HTERT RPE-1 (cell line): ENCODE measurements around the gene LMO1.

Experiments used
- in situ Hi-C: fragments of 300-500 bp; cut with MboI; formaldehyde crosslinking; loops from 4 replicates; pipeline ENCODE4 v1.14.3; 2020; ENCODE audit warnings: low sequenced_read_pairs

Gene LMO1

GRCh38 chr11:8266246-8267241 is 2.9 kb upstream of the LMO1 start:
- in situ Hi-C loops: no loop called here

- in situ Hi-C loops: no loop called here
These were observed 2.1 kb upstream of the LMO1 start for GRCh38 chr11:8265681-8266241.

- in situ Hi-C loops: no loop called here
These were observed 439 bp downstream of the LMO1 start for GRCh38 chr11:8263109-8263768.

GRCh38 chr11:8262552-8263108 is 1.0 kb downstream of the LMO1 start:
- in situ Hi-C loops: no loop called here

- in situ Hi-C loops: no loop called here
These were observed 1.6 kb downstream of the LMO1 start for GRCh38 chr11:8261921-8262551.

- in situ Hi-C loops: no loop called here
These were observed 2.4 kb downstream of the LMO1 start for GRCh38 chr11:8261291-8261690.

- in situ Hi-C loops: no loop called here
These were observed 3.3 kb downstream of the LMO1 start for GRCh38 chr11:8260202-8260966.

GRCh38 chr11:8259306-8259959 is 4.2 kb downstream of the LMO1 start:
- in situ Hi-C loops: no loop called here

GRCh38 chr11:8258784-8259183 is 4.9 kb downstream of the LMO1 start:
- in situ Hi-C loops: no loop called here

- in situ Hi-C loops: no loop called here
These were observed 5.4 kb downstream of the LMO1 start for GRCh38 chr11:8258289-8258688.

- in situ Hi-C loops: no loop called here
These were observed 6.5 kb downstream of the LMO1 start for GRCh38 chr11:8257003-8257664.

- in situ Hi-C loops: no loop called here
These were observed 7.2 kb downstream of the LMO1 start for GRCh38 chr11:8256271-8257002.

- in situ Hi-C loops: no loop called here
These were observed 10.1 kb downstream of the LMO1 start for GRCh38 chr11:8253566-8253965.

GRCh38 chr11:8252946-8253345 is 10.7 kb downstream of the LMO1 start:
- in situ Hi-C loops: no loop called here

GRCh38 chr11:8252388-8252787 is 11.3 kb downstream of the LMO1 start:
- in situ Hi-C loops: no loop called here

- in situ Hi-C loops: no loop called here
These were observed 11.9 kb downstream of the LMO1 start for GRCh38 chr11:8251616-8252295.

- in situ Hi-C loops: no loop called here
These were observed 12.6 kb downstream of the LMO1 start for GRCh38 chr11:8250981-8251615.
